Breast epithelium (tissue), 3 donors: ENCODE data around the gene MBP.

Source experiments
- CTCF ChIP-seq, 3 donors: fragments of 450-650 bp; IDR thresholded peaks; one replicate each; pipeline ENCODE4 v1.5.1; 2016 to 2017; ENCODE audit warnings: antibody characterized with exemption in 3 of 3, mild to moderate bottlenecking in 3 of 3, moderate library complexity in 3 of 3
- POLR2A ChIP-seq: fragments of 450-650 bp; IDR thresholded peaks from one replicate; pipeline ENCODE4 v1.6.1; 2016; ENCODE audit warnings: antibody characterized with exemption, mild to moderate bottlenecking, moderate library complexity
- POLR2AphosphoS5 ChIP-seq, 3 donors: sonication (generic); formaldehyde crosslinking; IDR thresholded peaks; one replicate each; pipeline ENCODE4 v1.6.1; 2017; ENCODE audit warnings: antibody characterized with exemption in 3 of 3

DNA sequence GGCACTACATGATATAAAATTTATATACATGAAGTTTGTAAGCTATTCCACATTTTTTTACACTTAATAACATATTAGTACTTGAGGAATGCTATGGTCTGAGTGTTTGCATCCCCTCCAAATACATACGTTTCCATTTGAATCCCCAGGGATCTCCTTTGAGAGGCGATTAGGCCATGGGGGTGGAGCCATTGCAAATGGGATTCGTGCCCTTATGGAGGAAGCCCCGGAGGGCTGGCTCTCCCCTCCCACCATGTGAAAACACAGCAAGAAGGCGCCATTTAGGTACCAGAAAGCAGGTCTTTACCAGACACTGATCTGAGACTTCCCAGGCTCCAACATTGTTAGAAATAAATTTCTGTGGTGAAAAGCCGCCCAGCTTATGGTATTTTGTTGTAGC lies 20.8 kb upstream of the MBP start:
- TF ChIP-seq CTCF (IDR thresholded peaks at IDR 0.05), result no peak
- no peak for TF ChIP-seq POLR2A
- no peak for TF ChIP-seq POLR2AphosphoS5 (IDR thresholded peaks at IDR 0.05)
